Transverse colon (tissue), 4 donors: ENCODE data around the gene SEC31B.

Source experiments
- EP300 ChIP-seq: sonication (generic); formaldehyde crosslinking; IDR thresholded peaks from one replicate; pipeline ENCODE4 v1.6.1; 2017; ENCODE audit warnings: antibody characterized with exemption, low read depth
- POLR2A ChIP-seq: fragments of 450-650 bp; IDR thresholded peaks from one replicate; pipeline ENCODE4 v1.6.1; 2016; ENCODE audit warnings: antibody characterized with exemption, mild to moderate bottlenecking, moderate library complexity
- POLR2AphosphoS5 ChIP-seq, 3 donors: sonication (generic); formaldehyde crosslinking; IDR thresholded peaks; one replicate each; pipeline ENCODE4 v1.6.1; 2016; ENCODE audit warnings: antibody characterized with exemption in 3 of 3
- TF ChIP-seq, protein P1 (sequence below), 5 experiments: fragments of 200-600 bp in 3 of 5; fragments of 450-650 bp in 2 of 5; sonication (generic) in 3 of 5; IDR thresholded peaks; 1 replicate in 2 of 5; 2 replicates in 3 of 5; pipeline ENCODE4 v1.5.1; 2016 to 2017; ENCODE audit warnings: antibody characterized with exemption in 5 of 5, inconsistent platforms in 3 of 5, mild to moderate bottlenecking in 2 of 5, moderate library complexity in 1 of 5

DNA sequence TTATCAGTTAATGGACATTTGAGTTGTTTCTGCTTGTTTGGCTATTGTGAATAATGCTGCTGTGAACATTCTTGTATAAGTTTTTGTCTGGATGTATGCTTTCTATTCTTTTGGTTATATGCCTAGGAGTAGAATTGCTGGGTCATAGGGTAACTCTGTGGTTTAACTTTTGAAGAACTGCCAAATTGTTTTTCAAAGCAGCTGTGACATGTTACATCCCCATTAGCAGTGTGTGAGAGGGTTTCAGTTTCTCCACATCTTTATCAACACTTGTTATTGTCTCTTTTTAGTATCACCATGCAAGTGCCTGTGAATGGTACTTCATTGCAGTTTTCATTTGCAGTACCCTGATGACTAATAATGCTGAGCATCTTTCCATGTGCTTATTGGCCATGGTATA is 12.1 kb upstream of the SEC31B start:
- TF ChIP-seq, protein P1, sequence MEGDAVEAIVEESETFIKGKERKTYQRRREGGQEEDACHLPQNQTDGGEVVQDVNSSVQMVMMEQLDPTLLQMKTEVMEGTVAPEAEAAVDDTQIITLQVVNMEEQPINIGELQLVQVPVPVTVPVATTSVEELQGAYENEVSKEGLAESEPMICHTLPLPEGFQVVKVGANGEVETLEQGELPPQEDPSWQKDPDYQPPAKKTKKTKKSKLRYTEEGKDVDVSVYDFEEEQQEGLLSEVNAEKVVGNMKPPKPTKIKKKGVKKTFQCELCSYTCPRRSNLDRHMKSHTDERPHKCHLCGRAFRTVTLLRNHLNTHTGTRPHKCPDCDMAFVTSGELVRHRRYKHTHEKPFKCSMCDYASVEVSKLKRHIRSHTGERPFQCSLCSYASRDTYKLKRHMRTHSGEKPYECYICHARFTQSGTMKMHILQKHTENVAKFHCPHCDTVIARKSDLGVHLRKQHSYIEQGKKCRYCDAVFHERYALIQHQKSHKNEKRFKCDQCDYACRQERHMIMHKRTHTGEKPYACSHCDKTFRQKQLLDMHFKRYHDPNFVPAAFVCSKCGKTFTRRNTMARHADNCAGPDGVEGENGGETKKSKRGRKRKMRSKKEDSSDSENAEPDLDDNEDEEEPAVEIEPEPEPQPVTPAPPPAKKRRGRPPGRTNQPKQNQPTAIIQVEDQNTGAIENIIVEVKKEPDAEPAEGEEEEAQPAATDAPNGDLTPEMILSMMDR (IDR thresholded peaks at IDR 0.05): no peak
- TF ChIP-seq POLR2A: no peak
- no peak for TF ChIP-seq POLR2AphosphoS5 (IDR thresholded peaks at IDR 0.05)
- TF ChIP-seq EP300: no peak
